HepG2 (cell line): ENCODE results near the gene TBC1D4. TPM values are rescaled to one million over a fixed set of nuclear protein-coding genes. Genes with fewer than 3 reads are reported as not detected.

ENCODE experiments used
- FLYWCH1 ChIP-seq: sonication (generic); formaldehyde crosslinking; IDR thresholded peaks from 2 replicates; pipeline ENCODE4 v1.8.1; 2023; ENCODE audit warnings: mild to moderate bottlenecking, missing genetic modification reagents
- FUBP1 ChIP-seq: sonication (generic); formaldehyde crosslinking; IDR thresholded peaks from 2 replicates; pipeline ENCODE4 v1.5.1; 2020; ENCODE audit warnings: missing genetic modification reagents, mild to moderate bottlenecking, borderline replicate concordance
- HES4 ChIP-seq: sonication (generic); formaldehyde crosslinking; IDR thresholded peaks from 2 replicates; pipeline ENCODE4 v1.9.0; 2021; ENCODE audit warnings: mild to moderate bottlenecking, missing genetic modification reagents, borderline replicate concordance
- HNF1A ChIP-seq, 2 experiments: sonication (generic) in 1 of 2; formaldehyde crosslinking in 1 of 2; IDR thresholded peaks; 2 replicates each; pipeline versions ENCODE4 v1.4.0 to v1.6.1; 2016 to 2020; ENCODE audit warnings: borderline replicate concordance in 1 of 2, low read depth in 1 of 2, mild to moderate bottlenecking in 1 of 2, missing genetic modification reagents in 1 of 2
- JDP2 ChIP-seq: sonication (generic); formaldehyde crosslinking; IDR thresholded peaks from 2 replicates; pipeline ENCODE4 v1.8.1; 2022; ENCODE audit warnings: missing genetic modification reagents, borderline replicate concordance
- NR0B2 ChIP-seq: sonication (generic); formaldehyde crosslinking; IDR thresholded peaks from 2 replicates; pipeline ENCODE4 v1.4.0; 2020; ENCODE audit warnings: mild to moderate bottlenecking, missing genetic modification reagents
- NR2F6 ChIP-seq, 2 experiments: IDR thresholded peaks; 2 replicates each; pipeline ENCODE4 v1.6.1; 2016; ENCODE audit warnings: antibody characterized with exemption in 1 of 2, mild to moderate bottlenecking in 1 of 2
- SOX13 ChIP-seq, 3 experiments: fragments of 450-650 bp in 1 of 3; sonication (generic) in 1 of 3; formaldehyde crosslinking in 1 of 3; IDR thresholded peaks in 2 of 3; conservative IDR thresholded peaks in 1 of 3; 2 replicates each; pipeline versions ENCODE4 v1.5.0 to v1.6.1; 2016 to 2020; ENCODE audit warnings: antibody characterized with exemption in 1 of 3, mild to moderate bottlenecking in 1 of 3, missing compliant biosample characterization in 1 of 3, missing genetic modification reagents in 1 of 3, moderate library complexity in 1 of 3
- SOX5 ChIP-seq: IDR thresholded peaks from 2 replicates; pipeline ENCODE4 v1.6.1; 2016; ENCODE audit warnings: borderline replicate concordance
- SOX6 ChIP-seq, 2 experiments: fragments of 450-650 bp in 1 of 2; sonication (generic) in 1 of 2; formaldehyde crosslinking in 1 of 2; IDR thresholded peaks; 2 replicates each; pipeline versions ENCODE4 v1.4.0 to v1.6.1; 2017 to 2020; ENCODE audit warnings: antibody characterized with exemption in 1 of 2, mild to moderate bottlenecking in 1 of 2, missing genetic modification reagents in 1 of 2
- TEAD3 ChIP-seq: optimal IDR thresholded peaks from 2 replicates; pipeline ENCODE3; 2016; ENCODE audit warnings: borderline replicate concordance
- ZNF280D ChIP-seq: sonication (generic); formaldehyde crosslinking; IDR thresholded peaks from 2 replicates; pipeline ENCODE4 v1.5.1; 2020; ENCODE audit warnings: mild to moderate bottlenecking, missing genetic modification reagents
- ZNF34 ChIP-seq: sonication (generic); formaldehyde crosslinking; IDR thresholded peaks from 2 replicates; pipeline ENCODE4 v1.4.0; 2020; ENCODE audit warnings: mild to moderate bottlenecking, missing genetic modification reagents, borderline replicate concordance
- ZNF619 ChIP-seq: sonication (generic); formaldehyde crosslinking; IDR thresholded peaks from 2 replicates; pipeline ENCODE4 v1.4.0; 2020; ENCODE audit warnings: mild to moderate bottlenecking, missing genetic modification reagents
- ZNF746 ChIP-seq: sonication (generic); formaldehyde crosslinking; IDR thresholded peaks from 2 replicates; pipeline ENCODE4 v1.8.0; 2022; ENCODE audit warnings: mild to moderate bottlenecking, missing genetic modification reagents
- polyA plus RNA-seq, 8 experiments: library from polyadenylated mRNA; depleted of rRNA in 3 of 8; stranded (reverse) in 7 of 8; unstranded in 1 of 8; fragments of >200 nt; fragmentation: Illumina TruSeq in 4 of 8; extraction: Trizol in 4 of 8; gene quantifications; 2 replicates each; pipeline versions ENCODE4 v1.2.1 to v1.2.3, GENCODE V29; 2011 to 2016; ENCODE audit warnings: low read depth in 4 of 8, missing spikeins in 1 of 8, mixed read lengths in 1 of 8; ENCODE audit not compliant: insufficient read depth in 1 of 8
- total RNA-seq, 5 experiments: library from RNA; depleted of rRNA; stranded (reverse); fragments of >200 nt; fragmentation: Illumina TruSeq; extraction: Trizol; gene quantifications; 2 replicates each; pipeline ENCODE4 v1.2.3, GENCODE V29; 2016; ENCODE audit warnings: low read depth in 1 of 5

TBC1D4 gene
- total and polyA plus RNA-seq, 2 of the 13 experiments (the other 11 are each of a cell fraction or from before 2014, with no cell fraction given): 35.9 to 64.4 TPM

- no peak for TF ChIP-seq HNF1A (IDR thresholded peaks at IDR 0.05; ENCODE audit: low read depth)
- TF ChIP-seq HNF1A (CRISPR knock-in tag; IDR thresholded peaks at IDR 0.05; ENCODE audit: borderline replicate concordance): no peak
- TF ChIP-seq NR0B2: no peak
- TF ChIP-seq TEAD3 (CRISPR knock-in tag): peak; percentile 33
- no peak for TF ChIP-seq FLYWCH1 (CRISPR knock-in tag)
- TF ChIP-seq FUBP1 (CRISPR knock-in tag): no peak
- TF ChIP-seq HES4 (CRISPR knock-in tag): no peak
- no peak for TF ChIP-seq JDP2 (CRISPR knock-in tag)
- TF ChIP-seq ZNF619: no peak
- no peak for TF ChIP-seq SOX13 (IDR thresholded peaks at IDR 0.05)
- peak in 1 of 2 experiments; percentile 84; a peak in 2 of 4 replicates for TF ChIP-seq SOX13 (CRISPR knock-in tag; conservative IDR thresholded peaks at IDR 0.05 in 1 of 2, IDR thresholded peaks at IDR 0.05 in 1 of 2)
- no peak for TF ChIP-seq ZNF280D (CRISPR knock-in tag)
- TF ChIP-seq NR2F6 (IDR thresholded peaks at IDR 0.05): 0 out of 2 replicates have a peak, but pooled peaks have one; percentile 47
- no peak for TF ChIP-seq NR2F6 (CRISPR knock-in tag; IDR thresholded peaks at IDR 0.05)
- no peak for TF ChIP-seq SOX6 (IDR thresholded peaks at IDR 0.05)
- TF ChIP-seq SOX6 (CRISPR knock-in tag; IDR thresholded peaks at IDR 0.05): peak; percentile 59
- no peak for TF ChIP-seq ZNF746 (CRISPR knock-in tag)
- TF ChIP-seq SOX5: peak; percentile 81
- TF ChIP-seq ZNF34 (CRISPR knock-in tag): no peak
- TF ChIP-seq, all 625 proteins: peak for 14
Observed at GRCh38 chr13:75485286-75486062, 3.5 kb upstream of the TBC1D4 start (continued).
